ENCODE measurements around the gene PTPN5.

Gene PTPN5

GRCh38 chr11:18773104-18773503 is 18.5 kb downstream of the PTPN5 start:
- no peak for DNase-seq (ENCODE audit: low read depth)

DNA sequence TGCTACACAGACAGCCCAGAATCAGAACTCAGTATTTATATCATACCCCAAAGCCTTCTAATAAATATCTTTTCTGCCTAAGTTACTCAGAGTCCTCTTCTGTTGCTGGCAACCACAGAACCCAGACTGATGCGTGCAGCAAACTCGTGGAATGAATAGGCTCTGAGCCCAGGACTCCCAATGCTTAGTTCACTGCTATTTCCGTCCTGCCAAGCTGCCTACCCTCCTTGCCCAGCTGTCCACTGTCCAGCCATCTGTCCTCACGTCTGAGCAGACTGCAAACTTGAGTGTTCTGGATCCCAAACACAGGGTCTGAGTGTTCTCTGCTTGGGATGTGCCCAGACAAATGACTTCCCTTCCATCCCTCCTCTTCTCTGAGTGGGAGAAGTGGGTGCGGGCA is 19.4 kb downstream of the PTPN5 start:
- no peak for DNase-seq (ENCODE audit: low read depth)

- DNase-seq (ENCODE audit: low read depth) = no peak
Observed at GRCh38 chr11:18771266-18772035, 20.1 kb downstream of the PTPN5 start.

DNA sequence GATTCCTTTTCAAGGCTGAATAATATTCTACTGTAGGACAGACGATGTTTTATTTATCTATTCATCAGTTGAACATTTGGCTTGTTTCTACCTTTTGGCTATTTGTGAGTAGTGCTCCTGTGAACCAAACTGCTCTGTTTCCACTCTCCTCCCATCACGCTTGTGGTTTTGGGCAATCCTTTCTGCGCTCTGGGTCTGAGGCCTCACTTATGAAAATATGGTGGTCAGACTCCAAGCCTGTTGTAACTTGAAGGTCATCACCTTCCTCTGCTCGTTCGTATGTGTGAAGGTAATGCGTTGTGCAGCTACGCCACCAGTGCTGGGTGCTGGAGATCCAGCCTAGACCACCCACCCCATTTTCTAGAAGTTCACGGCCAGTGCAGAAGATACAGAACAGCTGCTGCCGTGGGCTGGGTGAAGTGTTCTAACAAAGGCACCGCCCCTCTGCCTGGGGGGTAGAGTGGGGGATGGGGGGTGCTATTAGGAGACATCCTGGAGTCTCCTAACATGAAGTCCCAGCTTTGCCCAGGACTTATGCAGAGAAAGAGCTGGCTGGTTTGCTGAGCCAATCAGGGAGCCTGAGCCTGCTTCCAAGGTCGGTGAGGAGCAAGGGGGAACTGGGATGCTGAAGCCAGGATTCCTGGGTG is 21.0 kb downstream of the PTPN5 start:
- DNase-seq (ENCODE audit: low read depth) = no peak

DNA sequence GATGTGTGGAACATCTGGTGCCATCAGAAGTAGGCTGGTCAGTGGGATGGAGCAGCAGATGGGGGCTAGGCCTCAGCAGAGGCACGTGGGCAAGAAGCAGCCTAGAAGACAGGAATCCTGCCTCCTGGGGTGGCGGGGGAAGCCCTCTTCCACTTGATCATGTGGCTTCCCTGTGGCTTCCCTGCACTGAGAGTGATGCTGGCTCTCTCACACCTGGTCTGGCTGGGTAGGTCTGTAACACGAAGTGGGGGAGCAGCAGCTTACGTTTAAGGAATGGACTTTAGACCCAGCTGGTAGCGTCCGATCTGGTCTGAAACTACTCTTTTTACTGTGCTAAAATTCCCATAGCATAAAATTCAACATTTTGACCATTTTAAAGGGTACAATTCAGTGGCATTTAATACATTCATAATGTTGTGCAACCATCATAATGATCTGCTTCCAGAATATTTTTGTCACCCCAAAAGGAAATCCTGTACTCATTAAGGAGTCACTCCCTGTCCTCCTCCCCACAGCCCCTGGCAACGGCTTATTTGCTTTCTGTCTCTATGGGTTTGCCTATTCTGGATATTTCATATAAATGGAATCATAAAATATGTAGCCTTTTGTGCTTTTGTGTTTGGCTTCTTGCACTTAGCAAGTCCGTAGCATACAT is 21.7 kb downstream of the PTPN5 start:
- DNase-seq (ENCODE audit: low read depth) = no peak

GRCh38 chr11:18768978-18769377 is 22.6 kb downstream of the PTPN5 start:
- DNase-seq (ENCODE audit: low read depth) = no peak

DNA sequence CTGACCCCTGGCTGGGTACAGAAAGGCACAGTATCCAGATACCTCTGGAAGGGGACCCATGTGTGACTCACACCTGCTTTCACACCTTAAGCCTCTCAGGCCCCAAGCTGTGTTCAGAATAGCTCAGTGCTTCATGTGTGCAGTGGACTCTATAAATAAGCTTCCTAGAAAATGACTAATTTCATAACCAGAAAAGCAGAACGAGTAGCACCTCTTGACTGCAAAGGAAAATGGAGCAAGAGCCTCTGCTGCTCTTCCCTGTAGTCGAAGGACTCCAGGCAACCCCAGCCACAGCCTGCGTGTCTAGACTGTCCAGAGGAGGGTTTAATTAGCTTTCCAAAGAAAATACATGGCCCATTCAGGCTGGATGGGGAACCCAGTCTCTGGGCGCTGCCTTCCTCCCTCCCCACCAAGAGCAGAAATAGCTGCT is 23.1 kb downstream of the PTPN5 start:
- no peak for DNase-seq (ENCODE audit: low read depth)

GRCh38 chr11:18766015-18766414 is 25.6 kb downstream of the PTPN5 start:
- DNase-seq (ENCODE audit: low read depth) = no peak

GRCh38 chr11:18765554-18765953 is 26.0 kb downstream of the PTPN5 start:
- DNase-seq (ENCODE audit: low read depth) = no peak

- DNase-seq (ENCODE audit: low read depth) = no peak
Observed at GRCh38 chr11:18761741-18762140, 29.9 kb downstream of the PTPN5 start.

- DNase-seq (ENCODE audit: low read depth) = no peak
Observed at GRCh38 chr11:18761144-18761543, 30.5 kb downstream of the PTPN5 start.

GRCh38 chr11:18757811-18758210 is 33.8 kb downstream of the PTPN5 start:
- DNase-seq (ENCODE audit: low read depth) = no peak

DNA sequence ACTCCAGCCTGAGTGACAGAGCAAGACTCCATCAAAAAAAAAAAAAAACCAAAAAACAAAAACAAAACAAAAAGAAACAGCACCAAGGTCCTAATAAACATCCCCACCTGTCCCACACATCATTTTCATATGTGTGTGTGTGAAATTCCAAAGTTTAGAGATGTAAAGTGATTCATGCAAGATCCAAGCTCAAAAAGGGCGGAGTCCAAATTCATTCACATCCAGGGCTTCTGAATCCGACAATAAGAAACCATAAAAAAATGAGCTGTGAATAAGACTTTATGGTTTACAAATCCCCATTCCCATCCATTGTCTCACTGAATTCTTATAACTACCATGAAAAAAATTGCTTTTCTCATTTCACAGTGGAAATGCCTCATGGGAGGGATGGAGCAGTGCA is 34.7 kb downstream of the PTPN5 start:
- DNase-seq (ENCODE audit: low read depth) = no peak

- DNase-seq (ENCODE audit: low read depth) = no peak
Observed at GRCh38 chr11:18754308-18754707, 37.3 kb downstream of the PTPN5 start.

DNA sequence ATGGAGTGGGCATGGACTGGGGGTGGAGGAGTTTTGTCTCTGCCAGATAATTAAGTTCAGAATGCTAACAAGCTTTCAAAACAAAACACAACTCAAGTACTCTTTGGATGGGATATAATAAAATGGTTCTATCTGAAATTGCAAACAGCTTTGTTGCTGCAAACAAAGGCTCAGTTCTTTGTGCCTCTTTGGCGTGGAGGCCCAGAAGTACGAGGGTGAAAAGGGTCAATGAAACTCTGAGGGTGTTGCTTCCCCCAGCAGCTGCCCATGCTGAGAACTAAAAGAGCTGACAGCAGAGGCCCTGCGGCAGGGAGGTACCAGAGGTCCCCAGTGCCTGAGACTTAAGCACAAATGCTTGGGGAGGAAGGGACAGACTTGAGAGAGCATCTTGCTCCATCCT is 39.1 kb downstream of the PTPN5 start:
- DNase-seq (ENCODE audit: low read depth) = no peak

DNA sequence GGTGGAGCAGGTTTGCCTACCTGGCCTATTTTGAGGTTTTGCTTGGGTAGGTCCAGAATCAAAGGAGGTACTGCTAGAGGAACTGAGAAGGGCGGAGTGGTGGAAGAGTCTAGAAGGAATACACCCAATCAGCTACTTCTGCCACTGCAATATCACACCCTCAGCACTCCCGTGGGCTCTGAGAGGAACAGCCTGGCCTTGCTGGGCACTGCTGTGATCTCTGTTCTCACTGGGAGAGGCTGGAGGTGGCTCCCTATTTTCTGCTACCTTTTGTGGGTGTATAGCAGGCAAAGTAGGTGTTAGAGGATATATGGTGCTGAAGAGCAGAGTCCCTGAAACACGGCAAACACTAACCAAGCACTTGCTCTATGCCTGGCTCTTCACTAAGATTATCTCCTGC is 40.7 kb downstream of the PTPN5 start:
- no peak for DNase-seq (ENCODE audit: low read depth)

GRCh38 chr11:18749681-18750319 is 41.8 kb downstream of the PTPN5 start:
- no peak for DNase-seq (ENCODE audit: low read depth)

DNA sequence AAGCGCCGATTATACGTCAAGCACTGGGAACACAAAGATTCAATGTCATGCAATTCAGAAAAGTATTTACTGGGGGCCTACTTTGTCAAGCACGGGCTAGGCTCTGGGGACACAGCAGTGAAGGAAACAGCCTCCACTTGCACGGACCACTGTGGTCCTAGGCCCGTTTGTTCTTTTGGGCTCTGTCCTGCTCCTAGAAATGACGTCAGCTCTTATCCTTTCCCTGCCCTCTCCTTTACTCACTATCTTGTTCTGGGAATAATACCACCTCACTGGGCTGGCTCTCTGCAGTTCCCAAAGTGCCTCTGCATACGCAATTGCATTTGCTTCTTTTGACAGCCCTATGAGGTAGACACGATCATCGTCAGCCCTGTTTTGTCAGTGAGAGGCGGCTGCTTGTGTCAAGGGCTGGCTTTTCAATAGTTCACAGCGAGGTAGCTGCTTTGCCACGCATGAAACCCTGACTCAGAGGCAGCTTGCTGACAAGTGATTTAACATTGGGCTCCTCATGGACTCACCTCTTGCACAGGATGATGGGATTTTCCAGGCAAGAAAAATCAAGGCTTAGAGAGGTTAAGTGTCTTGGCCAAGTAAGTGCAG is 42.7 kb downstream of the PTPN5 start:
- DNase-seq (ENCODE audit: low read depth) = no peak

DNA sequence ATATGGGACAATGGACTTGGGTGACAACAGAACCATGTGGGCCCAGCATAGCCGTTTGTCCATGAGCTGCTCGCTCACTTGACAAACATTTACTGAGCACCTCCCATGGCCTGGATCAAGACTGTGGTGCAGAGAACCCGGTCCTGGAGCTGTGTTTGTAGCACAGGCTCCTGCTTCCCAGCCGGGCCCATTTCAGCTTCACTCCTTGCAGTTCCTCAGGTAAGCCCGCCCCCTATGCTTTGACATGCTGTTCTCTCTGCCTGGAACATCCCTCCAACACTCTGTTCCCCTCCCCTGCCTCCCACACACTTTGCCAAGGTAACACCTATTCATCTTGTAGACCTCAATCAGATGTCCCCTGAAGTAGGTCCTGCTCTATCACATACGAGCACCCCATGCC is 46.3 kb downstream of the PTPN5 start:
- DNase-seq (ENCODE audit: low read depth) = no peak

DNA sequence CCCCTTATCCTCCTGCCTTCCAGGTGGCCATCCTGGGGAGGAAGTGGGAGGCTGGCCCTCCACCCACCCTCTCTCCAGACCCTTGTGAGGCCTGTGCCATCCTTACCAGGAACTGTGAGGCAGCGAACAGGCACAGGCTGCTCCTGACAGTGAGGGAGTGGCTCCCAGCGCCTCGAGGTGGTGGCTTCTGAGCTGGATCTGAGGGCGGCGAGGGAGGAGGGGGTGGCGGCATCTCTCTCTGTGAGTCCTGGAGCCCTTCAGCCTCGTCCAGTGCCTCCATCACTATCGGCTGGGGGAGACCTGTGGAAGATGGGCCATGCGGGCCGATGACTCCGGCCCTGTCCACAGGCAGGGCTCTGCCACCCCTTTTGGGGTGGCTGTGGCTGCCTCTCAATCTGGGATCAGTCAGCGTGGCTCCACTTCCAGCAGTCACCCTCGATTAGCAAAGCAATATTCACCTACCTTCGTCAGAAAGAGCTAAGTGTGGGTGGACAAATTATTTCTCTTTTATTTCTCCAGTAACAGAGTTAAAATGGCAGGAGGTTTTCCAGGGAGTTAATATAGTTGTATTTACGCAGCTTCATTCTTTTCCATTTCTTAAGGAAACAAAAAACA is 47.6 kb downstream of the PTPN5 start:
- no peak for DNase-seq (ENCODE audit: low read depth)

GRCh38 chr11:18743365-18743764 is 48.2 kb downstream of the PTPN5 start:
- DNase-seq (ENCODE audit: low read depth) = no peak

GRCh38 chr11:18741783-18742182 is 49.8 kb downstream of the PTPN5 start:
- no peak for DNase-seq (ENCODE audit: low read depth)
